Glutamatergic neuron (in vitro differentiated cells): ENCODE data around the gene ZNF750. TPM values are rescaled to one million over a fixed set of nuclear protein-coding genes. Genes with fewer than 3 reads are reported as not detected.

ENCODE experiments used
- DNase-seq: peaks from one replicate; pipeline ENCODE4 v3.0.0; 2022
- H3K27ac Mint-ChIP-seq: one replicate; pipeline ENCODE4 v1.8.0; 2020; ENCODE audit warnings: mild to moderate bottlenecking, mixed read lengths, inconsistent platforms; ENCODE audit not compliant: unreplicated experiment
- H3K27me3 Mint-ChIP-seq: one replicate; pipeline ENCODE4 v1.8.0; 2020; ENCODE audit warnings: mild to moderate bottlenecking, moderate library complexity, mixed read lengths, inconsistent platforms; ENCODE audit not compliant: unreplicated experiment
- H3K36me3 Mint-ChIP-seq: one replicate; pipeline ENCODE4 v1.8.0; 2020; ENCODE audit warnings: mild to moderate bottlenecking, mixed read lengths, inconsistent platforms; ENCODE audit not compliant: unreplicated experiment
- H3K4me1 Mint-ChIP-seq: one replicate; pipeline ENCODE4 v1.8.0; 2020; ENCODE audit warnings: mild to moderate bottlenecking, low read depth, mixed read lengths, inconsistent platforms; ENCODE audit not compliant: unreplicated experiment
- H3K4me3 Mint-ChIP-seq: one replicate; pipeline ENCODE4 v1.8.0; 2020; ENCODE audit warnings: mild to moderate bottlenecking, mixed read lengths, inconsistent platforms; ENCODE audit not compliant: unreplicated experiment
- H3K9me3 Mint-ChIP-seq: one replicate; pipeline ENCODE4 v1.8.0; 2020; ENCODE audit warnings: mild to moderate bottlenecking, moderate library complexity, mixed read lengths, inconsistent platforms; ENCODE audit not compliant: unreplicated experiment
- CTCF ChIP-seq: fragments of 200-600 bp; sonication (generic); IDR thresholded peaks from one replicate; pipeline ENCODE4 v1.5.0; 2021; ENCODE audit not compliant: partially characterized antibody, unreplicated experiment
- total RNA-seq: library from RNA; stranded (reverse); fragmentation: NEBNext Ultra II Directional; extraction: Animal tissue kit (Norgen Biotek cat#: 25700); gene quantifications from one replicate; pipeline ENCODE4 v1.2.1, GENCODE V29; 2021; ENCODE audit not compliant: unreplicated experiment

The ZNF750 gene
- total RNA-seq, 1 donor from 2014 or later: 1.4 TPM

GRCh38 chr17:82826211-82826610 lies 13.6 kb downstream of the ZNF750 start:
- no peak overlapping the region for H3K27ac Mint-ChIP-seq
- H3K36me3 Mint-ChIP-seq: peaks cover 14% of the 10 kb centered on the region
- peaks cover 10% of the 10 kb centered on the region for H3K27me3 Mint-ChIP-seq
- H3K4me1 Mint-ChIP-seq: no peaks in the 10 kb centered on the region
- peaks cover 3% of the 10 kb centered on the region for H3K9me3 Mint-ChIP-seq
- TF ChIP-seq CTCF: no peak
- no peak for DNase-seq
- H3K4me3 Mint-ChIP-seq: no peak overlapping the region

- H3K36me3 Mint-ChIP-seq: peaks cover 13% of the 10 kb centered on the region
- peaks cover 2% of the 10 kb centered on the region for H3K9me3 Mint-ChIP-seq
- no peak for DNase-seq
- H3K4me1 Mint-ChIP-seq: no peaks in the 10 kb centered on the region
- H3K27ac Mint-ChIP-seq: no peak overlapping the region
- H3K27me3 Mint-ChIP-seq: peaks cover 10% of the 10 kb centered on the region
- TF ChIP-seq CTCF: no peak
- H3K4me3 Mint-ChIP-seq: no peak overlapping the region
These were observed 14.2 kb downstream of the ZNF750 start for GRCh38 chr17:82825540-82826124.

- Mint-ChIP-seq H3K4me3 (no peak overlapping the region), H3K4me1 (no peaks in the 10 kb centered on the region), H3K36me3 (peaks cover 18% of the 10 kb centered on the region), H3K9me3 (peaks cover 2% of the 10 kb centered on the region), H3K27ac (no peak overlapping the region), H3K27me3 (peaks cover 6% of the 10 kb centered on the region)
- no peak for DNase-seq
- TF ChIP-seq CTCF: no peak
These were observed 16.8 kb downstream of the ZNF750 start for GRCh38 chr17:82823004-82823403.

GRCh38 chr17:82822281-82822680 lies 17.5 kb downstream of the ZNF750 start:
- H3K4me3 Mint-ChIP-seq: no peak overlapping the region
- H3K36me3 Mint-ChIP-seq: peaks cover 10% of the 10 kb centered on the region
- no peak for DNase-seq

More at GRCh38 chr17:82822281-82822680, 17.5 kb downstream of the ZNF750 start:
- Mint-ChIP-seq H3K27ac (no peak overlapping the region), H3K9me3 (peaks cover 2% of the 10 kb centered on the region), H3K4me1 (no peaks in the 10 kb centered on the region), H3K27me3 (peaks cover 1% of the 10 kb centered on the region)
- no peak for TF ChIP-seq CTCF
